ENCODE results near the gene HNRNPL.
"Not testable (repeated sequence)": the region's sequence is repeated elsewhere in the genome, so short reads cannot be mapped to it uniquely, and the experiment has no call there.

HNRNPL gene

DNA sequence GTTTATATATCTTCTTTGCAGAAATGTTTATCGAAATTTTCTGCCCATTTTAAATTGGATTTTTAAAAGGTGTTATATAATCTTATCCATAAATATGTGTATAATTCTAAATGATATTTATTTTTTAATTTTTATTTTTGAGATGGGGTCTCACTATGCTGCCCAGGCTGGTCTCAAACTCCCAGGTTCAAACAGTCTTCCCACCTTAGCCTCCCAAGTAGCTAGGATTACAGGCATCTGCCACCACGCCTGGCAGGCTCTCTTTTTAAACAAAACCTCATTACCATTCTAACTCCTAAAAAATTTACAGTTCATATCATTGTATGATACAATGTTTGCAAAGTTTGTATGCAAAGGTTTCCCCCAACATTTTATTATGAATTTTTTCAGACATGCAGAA lies 53.6 kb downstream of the HNRNPL start:
- no peak for DNase-seq

DNA sequence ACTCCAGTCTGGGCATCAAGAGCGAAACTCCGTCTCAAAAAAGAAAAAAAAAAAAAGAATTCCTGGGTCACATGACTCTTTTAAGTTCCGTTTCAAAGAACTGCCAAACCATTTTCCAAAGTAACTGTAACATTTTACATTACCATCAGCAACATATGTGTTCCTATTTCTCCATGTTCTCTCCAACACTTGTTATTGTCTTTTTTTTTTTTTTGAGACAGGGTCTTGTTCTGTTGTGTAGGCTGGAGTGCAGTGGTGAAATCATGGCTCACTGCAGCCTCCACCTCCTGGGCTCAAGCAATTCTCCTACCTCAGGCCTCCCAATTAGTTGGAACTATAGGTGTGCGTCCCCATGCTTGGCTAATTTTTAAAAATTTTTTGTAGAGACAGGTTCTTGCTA lies 54.2 kb downstream of the HNRNPL start:
- no peak for DNase-seq

DNA sequence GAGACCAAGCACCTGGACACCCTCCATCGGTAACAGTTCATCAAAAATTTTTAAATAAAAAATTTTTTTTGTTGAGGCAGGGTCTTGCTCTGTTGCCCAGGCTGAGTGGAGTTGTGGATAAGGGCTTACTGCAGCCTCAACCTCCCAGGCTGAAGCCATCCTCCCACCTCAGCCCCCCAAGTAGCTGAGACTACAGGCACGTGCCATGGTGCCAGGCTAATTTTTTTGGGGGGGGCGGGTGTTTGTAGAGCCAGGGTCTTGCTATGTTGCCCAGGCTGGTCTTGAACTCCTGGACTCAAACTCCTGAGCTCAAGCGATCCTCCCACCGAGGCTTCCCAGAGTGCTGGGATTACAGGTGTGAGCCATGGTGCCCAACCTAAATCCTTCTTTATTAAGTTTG lies 56.1 kb downstream of the HNRNPL start:
- no peak for DNase-seq

DNA sequence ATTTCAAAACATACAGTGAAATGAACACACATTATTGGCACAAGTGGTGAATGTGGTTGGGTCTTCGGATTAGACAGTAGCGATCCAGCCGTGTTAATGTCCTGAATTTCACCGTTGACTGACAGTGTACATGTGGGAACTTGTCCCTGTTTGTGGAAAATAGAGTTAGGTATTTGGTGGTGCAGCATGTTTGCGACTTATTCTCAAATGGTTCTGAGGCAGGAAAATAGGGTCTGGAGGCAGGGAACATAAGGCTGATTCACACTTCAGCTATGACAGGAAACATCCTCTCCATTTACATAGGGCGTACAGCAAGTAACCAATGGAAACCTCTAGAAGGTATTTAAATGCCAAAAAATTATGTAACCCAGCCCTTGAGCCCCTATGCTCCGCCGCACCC lies 56.6 kb downstream of the HNRNPL start:
- no peak for DNase-seq

DNA sequence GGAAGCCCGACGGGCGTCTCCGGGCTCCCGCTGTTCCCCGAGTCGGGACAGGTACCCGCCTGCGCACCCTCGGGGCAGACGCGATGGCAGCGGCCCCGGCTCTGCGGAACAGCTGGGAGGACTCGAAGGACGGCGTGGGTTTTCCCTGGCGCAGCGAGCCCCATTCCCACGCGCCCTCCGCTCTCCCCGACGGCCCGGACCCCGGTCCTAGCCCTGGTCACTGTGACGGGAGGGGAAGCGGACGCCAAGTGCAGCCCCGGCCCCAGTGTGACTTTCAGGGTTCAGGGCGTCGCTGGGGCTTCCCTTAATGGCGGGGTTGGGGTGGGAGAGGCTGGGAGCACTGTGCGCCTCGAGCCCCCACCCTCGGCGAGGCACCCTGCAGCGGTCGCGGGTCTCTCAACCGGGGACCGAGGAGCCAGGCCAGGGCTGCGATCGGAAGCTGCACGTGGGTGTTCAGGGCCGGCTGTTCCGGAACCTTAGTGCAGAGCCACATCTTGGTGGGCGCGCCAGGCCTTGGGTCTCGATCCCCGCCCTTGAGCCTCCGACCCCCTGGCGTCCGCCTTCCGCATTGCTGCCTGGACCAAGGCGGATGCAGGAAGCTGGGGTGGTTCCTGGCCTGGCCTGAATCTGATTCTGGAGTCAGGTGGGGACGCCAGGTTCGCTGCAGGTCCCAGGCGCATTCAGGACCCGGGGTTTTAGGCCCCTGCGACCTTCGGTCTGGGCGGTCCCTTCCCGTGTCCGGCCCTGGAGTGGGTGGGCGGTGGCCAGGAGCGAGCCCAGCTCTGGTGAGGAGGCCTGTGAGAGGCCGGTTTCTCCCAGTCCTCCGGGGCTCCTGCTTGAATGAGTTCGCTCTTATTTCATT lies 57.3 kb downstream of the HNRNPL start:
- no peak for DNase-seq

DNA sequence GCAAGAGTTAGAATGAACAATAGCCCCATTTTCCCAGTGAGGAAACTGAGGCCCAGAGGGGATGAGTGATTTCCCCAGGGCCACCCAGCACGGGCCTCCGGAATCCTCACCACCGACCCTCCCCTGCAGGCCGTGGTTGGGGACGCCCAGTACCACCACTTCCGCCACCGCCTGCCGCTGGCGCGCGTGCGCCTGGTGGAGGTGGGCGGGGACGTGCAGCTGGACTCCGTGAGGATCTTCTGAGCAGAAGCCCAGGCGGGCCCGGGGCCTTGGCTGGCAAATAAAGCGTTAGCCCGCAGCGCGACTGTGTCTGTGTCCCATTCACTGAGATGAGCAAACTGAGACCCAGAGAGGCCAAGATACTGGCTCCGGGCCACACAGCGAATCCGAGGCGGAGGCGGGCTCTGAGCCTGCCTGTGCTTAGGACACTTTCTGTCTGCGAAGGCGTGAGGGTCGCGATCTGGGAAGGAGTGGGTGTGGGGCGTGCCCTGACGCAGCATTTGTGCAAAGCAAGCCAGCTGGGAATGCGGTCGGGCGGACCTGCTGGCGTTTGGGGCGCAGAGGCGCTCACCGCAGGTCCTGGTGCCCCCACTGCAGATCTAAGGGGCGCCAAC lies 58.2 kb downstream of the HNRNPL start:
- DNase-seq, result not testable (repeated sequence)

DNA sequence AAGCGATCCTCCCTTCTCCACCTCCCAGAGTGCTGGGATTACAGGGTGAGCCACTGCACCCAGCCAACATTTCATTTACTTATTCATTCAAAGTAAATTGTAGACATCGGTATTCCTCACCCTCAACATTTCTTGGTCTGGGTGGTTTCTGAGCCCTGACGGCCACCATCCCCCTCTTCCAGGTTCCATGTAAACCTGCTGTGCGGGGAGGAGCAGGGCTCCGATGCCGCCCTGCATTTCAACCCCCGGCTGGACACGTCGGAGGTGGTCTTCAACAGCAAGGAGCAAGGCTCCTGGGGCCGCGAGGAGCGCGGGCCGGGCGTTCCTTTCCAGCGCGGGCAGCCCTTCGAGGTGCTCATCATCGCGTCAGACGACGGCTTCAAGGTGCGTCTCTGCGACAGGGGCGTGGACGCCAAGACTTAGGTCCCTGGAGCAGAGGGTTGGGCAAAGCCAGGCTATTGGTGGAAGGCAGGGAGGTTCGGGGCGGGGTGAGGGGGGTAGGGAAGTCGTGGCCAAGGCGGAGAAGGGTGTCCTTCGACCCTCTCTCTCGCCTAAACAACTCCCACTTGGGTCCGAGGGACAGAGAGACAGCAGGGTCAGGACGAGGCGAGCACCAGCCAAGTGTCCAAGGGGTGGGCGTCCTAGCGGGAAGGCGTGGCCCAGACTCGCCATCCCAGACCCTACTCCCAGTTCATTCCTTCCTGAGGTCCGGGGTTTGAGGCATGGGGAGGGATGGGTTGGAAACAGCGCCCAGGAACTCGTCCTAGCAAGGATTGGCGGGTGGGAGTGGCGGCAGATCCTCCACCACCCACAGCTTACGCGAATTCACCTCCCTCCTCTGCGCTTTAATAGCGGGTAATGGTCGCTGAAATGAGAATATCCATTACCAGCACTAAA lies 59.0 kb downstream of the HNRNPL start:
- not testable (repeated sequence) for DNase-seq

DNA sequence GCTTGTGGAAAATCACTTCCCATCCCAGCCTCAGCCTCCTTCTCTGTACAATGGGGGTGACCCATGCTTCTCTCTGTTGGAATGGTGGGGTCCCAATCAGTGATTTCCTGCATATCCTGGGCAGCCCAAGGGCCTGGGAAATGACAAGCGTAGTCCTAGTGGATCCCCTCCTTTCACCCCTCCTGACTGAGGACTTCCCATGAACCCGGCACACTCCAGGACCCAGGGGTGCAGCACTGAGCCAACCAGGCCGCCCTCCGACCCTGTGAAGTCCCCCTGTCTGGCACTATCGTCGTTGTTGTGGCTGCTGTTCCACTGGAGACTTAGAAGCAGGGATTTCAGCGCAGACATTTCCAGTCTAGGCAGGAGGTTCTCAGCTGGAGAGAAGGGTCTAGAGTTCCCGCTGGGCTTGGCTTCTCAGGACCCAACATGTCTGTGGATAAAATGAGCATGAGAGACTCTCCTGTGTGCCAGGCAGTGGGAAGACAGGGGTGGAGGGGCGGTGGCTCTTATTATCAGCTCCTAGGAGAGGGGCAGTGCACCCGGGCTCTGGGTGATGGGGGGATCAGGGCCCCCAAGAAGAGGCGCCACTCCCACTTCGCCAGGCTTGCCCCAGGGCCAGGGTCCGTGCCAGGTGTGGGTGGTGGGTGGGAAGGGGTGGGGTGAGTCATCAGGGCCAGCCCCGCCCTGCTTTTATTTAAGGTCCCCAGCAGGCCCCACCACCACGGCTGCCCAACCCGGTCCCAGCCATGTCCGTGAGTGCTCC lies 61.1 kb downstream of the HNRNPL start, which contains the start of gene LGALS7B:
TSS of gene LGALS7B (plus strand) at position 723 of the 766 bp plus-strand sequence. CDS start at position 750, 27 bp downstream.
- DNase-seq, result no peak

DNA sequence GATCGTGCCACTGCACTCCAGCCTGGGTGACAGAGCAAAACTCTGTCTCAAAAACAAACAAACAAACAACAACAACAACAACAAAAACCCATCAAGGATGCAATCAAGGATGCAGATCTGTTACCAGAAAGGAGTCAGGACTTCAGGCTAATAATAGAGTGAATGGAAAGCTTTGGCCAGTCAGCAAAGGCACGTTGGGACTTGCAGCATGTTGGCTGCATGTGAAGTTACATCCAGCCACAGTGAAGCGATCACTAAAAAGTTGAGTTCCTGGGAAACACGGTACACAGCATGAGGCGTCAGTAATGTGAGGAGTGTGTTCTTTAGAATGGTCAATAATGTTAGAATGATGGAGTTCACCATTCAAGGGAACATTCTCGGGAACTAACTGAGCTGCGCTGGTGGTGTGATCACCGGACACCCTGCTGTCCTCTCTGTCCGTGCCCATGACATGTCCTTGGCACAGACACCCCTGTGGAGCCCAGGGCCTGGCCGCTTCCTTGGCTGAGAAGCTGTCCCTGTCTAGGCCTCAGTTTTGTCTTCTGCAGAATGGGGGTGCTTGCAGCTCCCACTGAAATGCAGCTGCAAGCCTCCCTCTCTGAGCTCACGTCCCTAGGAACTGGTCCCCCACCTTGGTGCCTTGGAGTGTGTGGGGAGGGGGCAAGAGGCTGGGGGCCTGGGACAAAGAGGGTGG lies 63.1 kb downstream of the HNRNPL start:
- no peak for DNase-seq

All from amniotic stem cell (primary cell).